K562 (cell line): ENCODE measurements around the gene HYOU1. TPM values are rescaled to one million over a fixed set of nuclear protein-coding genes. Genes with fewer than 3 reads are reported as not detected.

Experiments used
- ARID1B ChIP-seq: fragments of 450-650 bp; IDR thresholded peaks from 2 replicates; pipeline ENCODE4 v1.6.1; 2016; ENCODE audit warnings: antibody characterized with exemption, mild to moderate bottlenecking, inconsistent platforms
- HMBOX1 ChIP-seq: sonication (generic); IDR thresholded peaks from 2 replicates; pipeline ENCODE4 v1.6.1; 2016
- HMG20B ChIP-seq: fragments of 250-450 bp; sonication (Bioruptor Pico); IDR thresholded peaks from 2 replicates; pipeline ENCODE4 v1.5.0; 2021; ENCODE audit warnings: mild to moderate bottlenecking
- HMGXB4 ChIP-seq: sonication (generic); formaldehyde crosslinking; IDR thresholded peaks from 2 replicates; pipeline ENCODE4 v1.8.1; 2023; ENCODE audit warnings: mild to moderate bottlenecking, missing genetic modification reagents
- KLF16 ChIP-seq: IDR thresholded peaks from 2 replicates; pipeline ENCODE4 v1.6.1; 2016; ENCODE audit warnings: antibody characterized with exemption
- MGA ChIP-seq: fragments of 450-650 bp; IDR thresholded peaks from 2 replicates; pipeline ENCODE4 v1.6.1; 2016; ENCODE audit warnings: mild to moderate bottlenecking, moderate library complexity
- POLR2G ChIP-seq: fragments of 200-400 bp; formaldehyde crosslinking; IDR thresholded peaks from 2 replicates; pipeline ENCODE4 v1.6.1; 2017; ENCODE audit warnings: low read depth, mild to moderate bottlenecking, antibody characterized with exemption, low read length, moderate library complexity
- RBFOX2 ChIP-seq: fragments of 200-400 bp; formaldehyde crosslinking; IDR thresholded peaks from 2 replicates; pipeline ENCODE4 v1.6.1; 2017; ENCODE audit warnings: low read depth, mild to moderate bottlenecking, low read length, moderate library complexity
- RFX7 ChIP-seq: fragments of 250-450 bp; sonication (Bioruptor Pico); IDR thresholded peaks from 2 replicates; pipeline ENCODE4 v1.5.1; 2021; ENCODE audit warnings: mild to moderate bottlenecking
- SMARCA5 ChIP-seq: fragments of 450-650 bp; IDR thresholded peaks from 2 replicates; pipeline ENCODE4 v1.6.1; 2016
- SNRNP70 ChIP-seq: fragments of 200-400 bp; formaldehyde crosslinking; optimal IDR thresholded peaks from 2 replicates; pipeline ENCODE3; 2017; ENCODE audit warnings: low read depth, low read length
- TEAD2 ChIP-seq: fragments of 450-650 bp; IDR thresholded peaks from 2 replicates; pipeline ENCODE4 v1.6.1; 2016; ENCODE audit warnings: missing genetic modification characterization, control low read depth, missing compliant biosample characterization
- ZNF263 ChIP-seq: sonication (generic); formaldehyde crosslinking; IDR thresholded peaks from 2 replicates; pipeline ENCODE4 v1.8.0; 2022; ENCODE audit warnings: mild to moderate bottlenecking, missing genetic modification reagents, borderline replicate concordance
- polyA plus RNA-seq, 8 experiments: library from polyadenylated mRNA; depleted of rRNA in 4 of 8; stranded (reverse) in 5 of 8; unstranded in 3 of 8; fragments of >200 nt; fragmentation: Nextera tagmentation in 2 of 8; fragmentation: Illumina TruSeq in 1 of 8; extraction: Ambion mirVana in 2 of 8; extraction: Trizol in 1 of 8; gene quantifications; 2 replicates each; pipeline versions ENCODE4 v1.2.1 to v1.2.3, GENCODE V29; 2011 to 2014; ENCODE audit warnings: inconsistent platforms in 1 of 8, missing spikeins in 1 of 8
- total RNA-seq, 7 experiments: library from RNA; depleted of rRNA in 6 of 7; stranded (reverse); fragments of >200 nt in 6 of 7; fragmentation: Illumina TruSeq in 2 of 7; extraction: Trizol in 2 of 7; gene quantifications; 2 replicates each; pipeline versions ENCODE4 v1.2.1 to v1.2.3, GENCODE V29; 2011 to 2021; ENCODE audit warnings: low replicate concordance in 1 of 7

HYOU1 gene
- total and polyA plus RNA-seq, 9 of the 15 experiments (the other 6 are each of a cell fraction or from before 2014, with no cell fraction given), result 19.5 to 197 (median 128) TPM

GRCh38 chr11:119024430-119025098, 32.4 kb downstream of the HYOU1 start (continued):
- TF ChIP-seq MGA, result no peak
- no peak for TF ChIP-seq HMGXB4 (CRISPR knock-in tag)
- no peak for TF ChIP-seq SNRNP70
- no peak for TF ChIP-seq RFX7 (CRISPR knock-in tag)
- TF ChIP-seq HMBOX1, result no peak
- TF ChIP-seq SMARCA5, result no peak
- TF ChIP-seq HMG20B, result no peak
- TF ChIP-seq ARID1B, result peak; percentile 31; the same call in 1 of the 2 replicates
- no peak for TF ChIP-seq KLF16
- peak; percentile 50; the same call in 1 of the 2 replicates for TF ChIP-seq POLR2G
- TF ChIP-seq TEAD2 (tag), result no peak
- TF ChIP-seq ZNF263 (CRISPR knock-in tag), result no peak; the same call in 1 of the 2 replicates
- peak; percentile 35; the same call in 1 of the 2 replicates for TF ChIP-seq RBFOX2
